Measurements from ENCODE around the gene NAALADL1. TPM values are rescaled to one million over a fixed set of nuclear protein-coding genes. Genes with fewer than 3 reads are reported as not detected.

NAALADL1 gene
- total and polyA plus RNA-seq, 9 of the 15 experiments (the other 6 are each of a cell fraction or from before 2014, with no cell fraction given): 0.06 to 0.72 (median 0.22) TPM; not detected in 4

DNA sequence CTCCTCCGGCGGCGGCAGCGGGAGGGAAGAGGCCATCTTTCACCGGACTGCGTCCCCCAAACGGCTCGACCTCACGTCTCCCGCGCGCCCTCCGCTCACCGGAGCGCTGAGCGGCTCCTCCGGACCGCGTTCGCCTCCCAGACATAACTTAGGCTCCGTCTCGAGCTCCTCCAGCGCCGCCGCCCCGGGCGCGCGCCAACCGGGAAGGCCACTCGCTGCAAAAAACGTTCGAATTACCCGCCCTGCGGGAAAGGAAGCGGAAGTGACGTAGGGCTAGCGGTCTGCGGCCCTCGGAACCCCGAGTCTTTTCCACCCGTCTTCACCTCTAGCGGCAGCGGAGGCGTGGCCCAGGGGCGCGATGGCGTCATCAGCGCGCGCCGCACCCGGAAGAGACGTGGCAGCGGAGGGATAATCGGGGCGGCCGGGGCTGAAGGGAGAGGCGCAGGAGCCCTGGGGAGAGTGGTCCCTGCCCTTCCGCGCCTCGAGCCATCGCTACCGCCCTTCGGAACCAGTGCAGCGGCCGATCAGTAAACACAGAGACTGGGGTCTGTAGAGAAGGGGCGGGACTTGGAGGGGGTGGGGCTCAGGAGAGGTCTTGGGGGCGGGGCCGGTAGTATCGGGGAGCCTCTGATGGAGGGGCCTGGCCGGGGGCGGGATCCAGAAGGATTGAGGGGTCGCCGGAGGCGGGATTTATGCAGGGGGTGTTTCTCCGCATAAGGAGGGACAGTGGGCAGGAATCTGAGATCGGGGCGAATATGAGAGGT, 25.7 kb upstream of the NAALADL1 start, which contains the start of the genes CDCA5 and ZFPL1 (continued):
- TF ChIP-seq, protein P1, sequence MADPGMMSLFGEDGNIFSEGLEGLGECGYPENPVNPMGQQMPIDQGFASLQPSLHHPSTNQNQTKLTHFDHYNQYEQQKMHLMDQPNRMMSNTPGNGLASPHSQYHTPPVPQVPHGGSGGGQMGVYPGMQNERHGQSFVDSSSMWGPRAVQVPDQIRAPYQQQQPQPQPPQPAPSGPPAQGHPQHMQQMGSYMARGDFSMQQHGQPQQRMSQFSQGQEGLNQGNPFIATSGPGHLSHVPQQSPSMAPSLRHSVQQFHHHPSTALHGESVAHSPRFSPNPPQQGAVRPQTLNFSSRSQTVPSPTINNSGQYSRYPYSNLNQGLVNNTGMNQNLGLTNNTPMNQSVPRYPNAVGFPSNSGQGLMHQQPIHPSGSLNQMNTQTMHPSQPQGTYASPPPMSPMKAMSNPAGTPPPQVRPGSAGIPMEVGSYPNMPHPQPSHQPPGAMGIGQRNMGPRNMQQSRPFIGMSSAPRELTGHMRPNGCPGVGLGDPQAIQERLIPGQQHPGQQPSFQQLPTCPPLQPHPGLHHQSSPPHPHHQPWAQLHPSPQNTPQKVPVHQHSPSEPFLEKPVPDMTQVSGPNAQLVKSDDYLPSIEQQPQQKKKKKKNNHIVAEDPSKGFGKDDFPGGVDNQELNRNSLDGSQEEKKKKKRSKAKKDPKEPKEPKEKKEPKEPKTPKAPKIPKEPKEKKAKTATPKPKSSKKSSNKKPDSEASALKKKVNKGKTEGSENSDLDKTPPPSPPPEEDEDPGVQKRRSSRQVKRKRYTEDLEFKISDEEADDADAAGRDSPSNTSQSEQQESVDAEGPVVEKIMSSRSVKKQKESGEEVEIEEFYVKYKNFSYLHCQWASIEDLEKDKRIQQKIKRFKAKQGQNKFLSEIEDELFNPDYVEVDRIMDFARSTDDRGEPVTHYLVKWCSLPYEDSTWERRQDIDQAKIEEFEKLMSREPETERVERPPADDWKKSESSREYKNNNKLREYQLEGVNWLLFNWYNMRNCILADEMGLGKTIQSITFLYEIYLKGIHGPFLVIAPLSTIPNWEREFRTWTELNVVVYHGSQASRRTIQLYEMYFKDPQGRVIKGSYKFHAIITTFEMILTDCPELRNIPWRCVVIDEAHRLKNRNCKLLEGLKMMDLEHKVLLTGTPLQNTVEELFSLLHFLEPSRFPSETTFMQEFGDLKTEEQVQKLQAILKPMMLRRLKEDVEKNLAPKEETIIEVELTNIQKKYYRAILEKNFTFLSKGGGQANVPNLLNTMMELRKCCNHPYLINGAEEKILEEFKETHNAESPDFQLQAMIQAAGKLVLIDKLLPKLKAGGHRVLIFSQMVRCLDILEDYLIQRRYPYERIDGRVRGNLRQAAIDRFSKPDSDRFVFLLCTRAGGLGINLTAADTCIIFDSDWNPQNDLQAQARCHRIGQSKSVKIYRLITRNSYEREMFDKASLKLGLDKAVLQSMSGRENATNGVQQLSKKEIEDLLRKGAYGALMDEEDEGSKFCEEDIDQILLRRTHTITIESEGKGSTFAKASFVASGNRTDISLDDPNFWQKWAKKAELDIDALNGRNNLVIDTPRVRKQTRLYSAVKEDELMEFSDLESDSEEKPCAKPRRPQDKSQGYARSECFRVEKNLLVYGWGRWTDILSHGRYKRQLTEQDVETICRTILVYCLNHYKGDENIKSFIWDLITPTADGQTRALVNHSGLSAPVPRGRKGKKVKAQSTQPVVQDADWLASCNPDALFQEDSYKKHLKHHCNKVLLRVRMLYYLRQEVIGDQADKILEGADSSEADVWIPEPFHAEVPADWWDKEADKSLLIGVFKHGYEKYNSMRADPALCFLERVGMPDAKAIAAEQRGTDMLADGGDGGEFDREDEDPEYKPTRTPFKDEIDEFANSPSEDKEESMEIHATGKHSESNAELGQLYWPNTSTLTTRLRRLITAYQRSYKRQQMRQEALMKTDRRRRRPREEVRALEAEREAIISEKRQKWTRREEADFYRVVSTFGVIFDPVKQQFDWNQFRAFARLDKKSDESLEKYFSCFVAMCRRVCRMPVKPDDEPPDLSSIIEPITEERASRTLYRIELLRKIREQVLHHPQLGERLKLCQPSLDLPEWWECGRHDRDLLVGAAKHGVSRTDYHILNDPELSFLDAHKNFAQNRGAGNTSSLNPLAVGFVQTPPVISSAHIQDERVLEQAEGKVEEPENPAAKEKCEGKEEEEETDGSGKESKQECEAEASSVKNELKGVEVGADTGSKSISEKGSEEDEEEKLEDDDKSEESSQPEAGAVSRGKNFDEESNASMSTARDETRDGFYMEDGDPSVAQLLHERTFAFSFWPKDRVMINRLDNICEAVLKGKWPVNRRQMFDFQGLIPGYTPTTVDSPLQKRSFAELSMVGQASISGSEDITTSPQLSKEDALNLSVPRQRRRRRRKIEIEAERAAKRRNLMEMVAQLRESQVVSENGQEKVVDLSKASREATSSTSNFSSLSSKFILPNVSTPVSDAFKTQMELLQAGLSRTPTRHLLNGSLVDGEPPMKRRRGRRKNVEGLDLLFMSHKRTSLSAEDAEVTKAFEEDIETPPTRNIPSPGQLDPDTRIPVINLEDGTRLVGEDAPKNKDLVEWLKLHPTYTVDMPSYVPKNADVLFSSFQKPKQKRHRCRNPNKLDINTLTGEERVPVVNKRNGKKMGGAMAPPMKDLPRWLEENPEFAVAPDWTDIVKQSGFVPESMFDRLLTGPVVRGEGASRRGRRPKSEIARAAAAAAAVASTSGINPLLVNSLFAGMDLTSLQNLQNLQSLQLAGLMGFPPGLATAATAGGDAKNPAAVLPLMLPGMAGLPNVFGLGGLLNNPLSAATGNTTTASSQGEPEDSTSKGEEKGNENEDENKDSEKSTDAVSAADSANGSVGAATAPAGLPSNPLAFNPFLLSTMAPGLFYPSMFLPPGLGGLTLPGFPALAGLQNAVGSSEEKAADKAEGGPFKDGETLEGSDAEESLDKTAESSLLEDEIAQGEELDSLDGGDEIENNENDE (IDR thresholded peaks at IDR 0.05; ENCODE audit: low read depth, low read length): no peak
- TF ChIP-seq, protein P2, sequence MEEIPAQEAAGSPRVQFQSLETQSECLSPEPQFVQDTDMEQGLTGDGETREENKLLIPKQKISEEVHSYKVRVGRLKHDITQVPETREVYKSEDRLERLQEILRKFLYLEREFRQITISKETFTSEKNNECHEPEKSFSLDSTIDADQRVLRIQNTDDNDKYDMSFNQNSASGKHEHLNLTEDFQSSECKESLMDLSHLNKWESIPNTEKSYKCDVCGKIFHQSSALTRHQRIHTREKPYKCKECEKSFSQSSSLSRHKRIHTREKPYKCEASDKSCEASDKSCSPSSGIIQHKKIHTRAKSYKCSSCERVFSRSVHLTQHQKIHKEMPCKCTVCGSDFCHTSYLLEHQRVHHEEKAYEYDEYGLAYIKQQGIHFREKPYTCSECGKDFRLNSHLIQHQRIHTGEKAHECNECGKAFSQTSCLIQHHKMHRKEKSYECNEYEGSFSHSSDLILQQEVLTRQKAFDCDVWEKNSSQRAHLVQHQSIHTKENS (CRISPR knock-in tag; IDR thresholded peaks at IDR 0.05): no peak
- TF ChIP-seq PML (IDR thresholded peaks at IDR 0.05; ENCODE audit: low read length) (peak; percentile 70), DIDO1 (tag; IDR thresholded peaks at IDR 0.05; ENCODE audit: low read depth) (peak; percentile 87), MAZ (CRISPR knock-in tag; conservative IDR thresholded peaks at IDR 0.05 in 1 of 2, IDR thresholded peaks at IDR 0.05 in 1 of 2) (peak; percentile 72 to 89)
- TF ChIP-seq, protein P3, sequence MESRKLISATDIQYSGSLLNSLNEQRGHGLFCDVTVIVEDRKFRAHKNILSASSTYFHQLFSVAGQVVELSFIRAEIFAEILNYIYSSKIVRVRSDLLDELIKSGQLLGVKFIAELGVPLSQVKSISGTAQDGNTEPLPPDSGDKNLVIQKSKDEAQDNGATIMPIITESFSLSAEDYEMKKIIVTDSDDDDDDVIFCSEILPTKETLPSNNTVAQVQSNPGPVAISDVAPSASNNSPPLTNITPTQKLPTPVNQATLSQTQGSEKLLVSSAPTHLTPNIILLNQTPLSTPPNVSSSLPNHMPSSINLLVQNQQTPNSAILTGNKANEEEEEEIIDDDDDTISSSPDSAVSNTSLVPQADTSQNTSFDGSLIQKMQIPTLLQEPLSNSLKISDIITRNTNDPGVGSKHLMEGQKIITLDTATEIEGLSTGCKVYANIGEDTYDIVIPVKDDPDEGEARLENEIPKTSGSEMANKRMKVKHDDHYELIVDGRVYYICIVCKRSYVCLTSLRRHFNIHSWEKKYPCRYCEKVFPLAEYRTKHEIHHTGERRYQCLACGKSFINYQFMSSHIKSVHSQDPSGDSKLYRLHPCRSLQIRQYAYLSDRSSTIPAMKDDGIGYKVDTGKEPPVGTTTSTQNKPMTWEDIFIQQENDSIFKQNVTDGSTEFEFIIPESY (CRISPR knock-in tag; IDR thresholded peaks at IDR 0.05): peak; percentile 36
- TF ChIP-seq, protein P4, sequence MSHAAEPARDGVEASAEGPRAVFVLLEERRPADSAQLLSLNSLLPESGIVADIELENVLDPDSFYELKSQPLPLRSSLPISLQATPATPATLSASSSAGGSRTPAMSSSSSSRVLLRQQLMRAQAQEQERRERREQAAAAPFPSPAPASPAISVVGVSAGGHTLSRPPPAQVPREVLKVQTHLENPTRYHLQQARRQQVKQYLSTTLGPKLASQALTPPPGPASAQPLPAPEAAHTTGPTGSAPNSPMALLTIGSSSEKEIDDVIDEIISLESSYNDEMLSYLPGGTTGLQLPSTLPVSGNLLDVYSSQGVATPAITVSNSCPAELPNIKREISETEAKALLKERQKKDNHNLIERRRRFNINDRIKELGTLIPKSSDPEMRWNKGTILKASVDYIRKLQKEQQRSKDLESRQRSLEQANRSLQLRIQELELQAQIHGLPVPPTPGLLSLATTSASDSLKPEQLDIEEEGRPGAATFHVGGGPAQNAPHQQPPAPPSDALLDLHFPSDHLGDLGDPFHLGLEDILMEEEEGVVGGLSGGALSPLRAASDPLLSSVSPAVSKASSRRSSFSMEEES (CRISPR knock-in tag; IDR thresholded peaks at IDR 0.05): no peak
- TF ChIP-seq, protein P5, sequence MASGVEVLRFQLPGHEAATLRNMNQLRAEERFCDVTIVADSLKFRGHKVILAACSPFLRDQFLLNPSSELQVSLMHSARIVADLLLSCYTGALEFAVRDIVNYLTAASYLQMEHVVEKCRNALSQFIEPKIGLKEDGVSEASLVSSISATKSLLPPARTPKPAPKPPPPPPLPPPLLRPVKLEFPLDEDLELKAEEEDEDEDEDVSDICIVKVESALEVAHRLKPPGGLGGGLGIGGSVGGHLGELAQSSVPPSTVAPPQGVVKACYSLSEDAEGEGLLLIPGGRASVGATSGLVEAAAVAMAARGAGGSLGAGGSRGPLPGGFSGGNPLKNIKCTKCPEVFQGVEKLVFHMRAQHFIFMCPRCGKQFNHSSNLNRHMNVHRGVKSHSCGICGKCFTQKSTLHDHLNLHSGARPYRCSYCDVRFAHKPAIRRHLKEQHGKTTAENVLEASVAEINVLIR (CRISPR knock-in tag; IDR thresholded peaks at IDR 0.05): peak; percentile 99

Measured in K562 (cell line).